Measurements from ENCODE around the gene RPUSD3. TPM values are rescaled to one million over a fixed set of nuclear protein-coding genes. Genes with fewer than 3 reads are reported as not detected.

The RPUSD3 gene
- total and polyA plus RNA-seq, 9 of the 15 experiments (the other 6 are each of a cell fraction or from before 2014, with no cell fraction given) = 13.8 to 99.0 (median 59.3) TPM

- TF ChIP-seq ZHX1 (conservative IDR thresholded peaks at IDR 0.05; ENCODE audit: low read length) = no peak
- peak; percentile 94 for TF ChIP-seq SMARCA5 (IDR thresholded peaks at IDR 0.05)
- no peak for TF ChIP-seq GABPB2 (CRISPR knock-in tag; conservative IDR thresholded peaks at IDR 0.05)
- TF ChIP-seq EGR1 (conservative IDR thresholded peaks at IDR 0.05) = no peak
- TF ChIP-seq PTRF (tag; IDR thresholded peaks at IDR 0.05) = no peak
- TF ChIP-seq ZNF280B (CRISPR knock-in tag; IDR thresholded peaks at IDR 0.05) = peak; percentile 62; the same call in 1 of the 2 replicates
- TF ChIP-seq ZNF518B (CRISPR knock-in tag; IDR thresholded peaks at IDR 0.05) = 0 out of 2 replicates have a peak, but pooled peaks have one; percentile 46
- TF ChIP-seq CBX1 (IDR thresholded peaks at IDR 0.05; ENCODE audit: low read depth) = peak; percentile 81; the same call in 1 of the 2 replicates
- peak; percentile 58 for TF ChIP-seq LEF1 (IDR thresholded peaks at IDR 0.05)
- TF ChIP-seq POLR2B (IDR thresholded peaks at IDR 0.05; ENCODE audit: low read depth, partially characterized antibody) = no peak
- TF ChIP-seq YY1 (IDR thresholded peaks at IDR 0.05; ENCODE audit: borderline replicate concordance in 1 of 3, control insufficient read depth in 1 of 3, extremely low read depth in 1 of 3, insufficient read depth in 3 of 3, insufficient read length in 1 of 3, insufficient replicate concordance in 2 of 3, low read depth in 1 of 3, low read length in 2 of 3) = peak in 1 of 3 experiments; percentile 27
- 0 out of 2 replicates have a peak, but pooled peaks have one; percentile 31 for TF ChIP-seq ZBTB33 (CRISPR knock-in tag; IDR thresholded peaks at IDR 0.05)
- peak; percentile 25; the same call in 1 of the 2 replicates for TF ChIP-seq TEAD4 (IDR thresholded peaks at IDR 0.05; ENCODE audit: low read length)
- no peak for TF ChIP-seq TEAD4 (CRISPR knock-in tag; IDR thresholded peaks at IDR 0.05; ENCODE audit: borderline replicate concordance)
- TF ChIP-seq ARID1B (IDR thresholded peaks at IDR 0.05) = peak; percentile 39; the same call in 1 of the 2 replicates
- TF ChIP-seq ILK (tag; IDR thresholded peaks at IDR 0.05; ENCODE audit: borderline replicate concordance, low read depth) = no peak
- peak; percentile 17; the same call in 1 of the 2 replicates for TF ChIP-seq KLF10 (CRISPR knock-in tag; IDR thresholded peaks at IDR 0.05)
- TF ChIP-seq PHF20 (IDR thresholded peaks at IDR 0.05; ENCODE audit: partially characterized antibody) = peak; percentile 8
Observed at GRCh38 chr3:9791790-9792404, 51.9 kb downstream of the RPUSD3 start (continued).

Measured in K562 (cell line).